Large intestine (tissue), 3 donors: ENCODE results near the gene NBPF6. TPM values are rescaled to one million over a fixed set of nuclear protein-coding genes. Genes with fewer than 3 reads are reported as not detected.
"Not testable (repeated sequence)": the region's sequence is repeated elsewhere in the genome, so short reads cannot be mapped to it uniquely, and the experiment has no call there.

Source experiments
- DNase-seq, 2 donors: peaks; one replicate each; pipeline versions ENCODE4 v3.0.0 to v3.0.0-alpha.2; 2013
- H3K27ac ChIP-seq: one replicate; pipeline ENCODE4 v1.5.1; 2013; ENCODE audit warnings: low read length
- H3K27me3 ChIP-seq: 2 replicates; pipeline ENCODE4 v1.6.1; 2013; ENCODE audit warnings: low read length; ENCODE audit not compliant: control insufficient read depth, insufficient read depth
- H3K36me3 ChIP-seq: 2 replicates; pipeline ENCODE4 v1.6.1; 2013; ENCODE audit warnings: low read length; ENCODE audit not compliant: control insufficient read depth, insufficient read depth
- H3K4me1 ChIP-seq: one replicate; pipeline ENCODE4 v1.6.1; 2013; ENCODE audit warnings: low read length; ENCODE audit not compliant: control insufficient read depth, insufficient read depth
- H3K4me3 ChIP-seq: one replicate; pipeline ENCODE4 v1.5.1; 2013; ENCODE audit warnings: low read length
- H3K9me3 ChIP-seq: one replicate; pipeline ENCODE4 v1.6.1; 2013; ENCODE audit warnings: mild to moderate bottlenecking, low read depth, low read length, moderate library complexity; ENCODE audit not compliant: control insufficient read depth
- WGBS: methylation state at CpG from one replicate; pipeline ENCODE4 v1.1.5; 2013; ENCODE audit warnings: low lambda C conversion rate; ENCODE audit not compliant: insufficient coverage; 5-methylcytosine and 5-hydroxymethylcytosine counted together
- polyA plus RNA-seq: library from polyadenylated mRNA; unstranded; fragments of 120-200 nt; gene quantifications from one replicate; pipeline ENCODE4 v1.2.1, GENCODE V29; 2013

NBPF6 gene
- polyA plus RNA-seq, 1 donor, result not detected

DNA sequence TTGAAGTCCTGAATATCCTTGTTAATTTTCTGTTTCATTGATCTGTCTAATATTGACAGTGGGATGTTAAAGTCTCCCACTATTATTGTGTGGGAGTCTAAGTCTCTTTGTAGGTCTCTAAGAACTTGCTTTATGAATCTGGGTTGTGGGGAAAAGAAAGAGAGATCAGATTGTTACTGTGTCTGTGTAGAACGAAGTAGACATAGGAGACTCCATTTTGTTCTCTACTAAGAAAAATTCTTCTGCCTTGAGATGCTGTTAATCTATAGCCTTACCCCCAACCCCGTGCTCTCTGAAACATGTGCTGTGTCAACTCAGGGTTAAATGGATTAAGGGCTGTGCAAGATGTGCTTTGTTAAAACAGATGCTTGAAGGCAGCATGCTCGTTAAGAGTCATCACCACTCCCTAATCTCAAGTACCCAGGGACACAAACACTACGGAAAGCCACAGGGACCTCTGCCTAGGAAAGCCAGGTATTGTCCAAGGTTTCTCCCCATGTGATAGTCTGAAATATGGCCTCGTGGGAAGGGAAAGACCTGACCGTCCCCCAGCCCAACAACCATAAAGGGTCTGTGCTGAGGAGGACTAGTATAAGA is 67.3 kb downstream of the NBPF6 start:
- H3K9me3 ChIP-seq, H3K27me3 ChIP-seq, DNase-seq, H3K27ac ChIP-seq, H3K4me1 ChIP-seq, H3K36me3 ChIP-seq, H3K4me3 ChIP-seq: not testable (repeated sequence)
- WGBS, result no CpG with 5 or more reads among the region's 6 CpGs

Other genes with a start within 250 kb of the NBPF6 start
- gene SLC25A24, start 250.0 kb upstream of the NBPF6 start, polyA plus RNA-seq, result 34.5 TPM
- not detected for gene NBPF4, start 206.3 kb upstream of the NBPF6 start, polyA plus RNA-seq
- gene EEIG2, start 109.8 kb downstream of the NBPF6 start, polyA plus RNA-seq, result 23.8 TPM
- 9.5 TPM for gene HENMT1, start 210.8 kb downstream of the NBPF6 start, polyA plus RNA-seq
- gene PRPF38B, start 242.0 kb downstream of the NBPF6 start, polyA plus RNA-seq, result 75.7 TPM